ENCODE data around the gene PTPRJ. TPM values are rescaled to one million over a fixed set of nuclear protein-coding genes. Genes with fewer than 3 reads are reported as not detected.
"Not testable (repeated sequence)": the region's sequence is repeated elsewhere in the genome, so short reads cannot be mapped to it uniquely, and the experiment has no call there.

Gene PTPRJ
- total RNA-seq, 6 experiments from 2014 or later = 12.5 to 33.0 (median 19.8) TPM

- intact Hi-C loops (cut with DNase I) = no loop called here
Observed at GRCh38 chr11:48018528-48019216, 38.3 kb downstream of the PTPRJ start.

GRCh38 chr11:48019217-48019584 is 38.8 kb downstream of the PTPRJ start:
- ATAC-seq (peak in 3 of 4 donors; percentile 17 to 33 (median 24)), DNase-seq (no peak)
- TF ChIP-seq POLR2A (IDR thresholded peaks at IDR 0.05) (no peak), CTCF (IDR thresholded peaks at IDR 0.05) (no peak)

More at GRCh38 chr11:48018528-48019216, 38.3 kb downstream of the PTPRJ start:
- no peaks in the 10 kb centered on the region for H3K27me3 ChIP-seq
- TF ChIP-seq CTCF (IDR thresholded peaks at IDR 0.05) (no peak), POLR2A (IDR thresholded peaks at IDR 0.05) (no peak)
- DNase-seq (no peak), ATAC-seq (no peak)
- H3K4me1 ChIP-seq = peaks cover 0 to 11% (median 4%) of the 10 kb centered on the region in 4 donors
- no peak overlapping the region for H3K27ac ChIP-seq
- no peaks in the 10 kb centered on the region for H3K36me3 ChIP-seq
- 67% methylated on average over 4 of the region's 15 CpGs for WGBS (ENCODE audit: insufficient coverage, low coverage, low lambda C conversion rate, missing lambda C conversion rate)
- H3K9me3 ChIP-seq = no peaks in the 10 kb centered on the region
- no peak overlapping the region for H3K4me3 ChIP-seq

GRCh38 chr11:48019595-48019994 is 39.2 kb downstream of the PTPRJ start:
- WGBS (ENCODE audit: insufficient coverage, low coverage, low lambda C conversion rate, missing lambda C conversion rate) = 44% methylated on average over 8 of the region's 8 CpGs

More at GRCh38 chr11:48019217-48019584, 38.8 kb downstream of the PTPRJ start:
- Histone ChIP-seq H3K27me3 (no peaks in the 10 kb centered on the region), H3K4me3 (no peak overlapping the region), H3K4me1 (peaks cover 0 to 11% (median 2%) of the 10 kb centered on the region in 4 donors), H3K27ac (peak overlapping the region in 1 of 3 donors; percentile 13), H3K9me3 (no peaks in the 10 kb centered on the region), H3K36me3 (no peaks in the 10 kb centered on the region)
- intact Hi-C loops (cut with DNase I) = no loop called here
- 20% methylated on average over 2 of the region's 6 CpGs for WGBS (ENCODE audit: insufficient coverage, low coverage, low lambda C conversion rate, missing lambda C conversion rate)

GRCh38 chr11:48020092-48020755 is 39.9 kb downstream of the PTPRJ start:
- TF ChIP-seq POLR2A (IDR thresholded peaks at IDR 0.05) (no peak), CTCF (IDR thresholded peaks at IDR 0.05) (no peak)
- 66% methylated on average over 15 of the region's 17 CpGs for WGBS (ENCODE audit: insufficient coverage, low coverage, low lambda C conversion rate, missing lambda C conversion rate)
- Histone ChIP-seq H3K9me3 (no peaks in the 10 kb centered on the region), H3K27ac (peak overlapping the region in 2 of 3 donors; percentile 1 to 13), H3K36me3 (no peaks in the 10 kb centered on the region), H3K4me1 (peaks cover 0 to 11% (median 2%) of the 10 kb centered on the region in 4 donors), H3K4me3 (no peak overlapping the region), H3K27me3 (no peaks in the 10 kb centered on the region)
- ATAC-seq = peak; percentile 47 to 78 (median 58)
- DNase-seq = no peak
- intact Hi-C loops (cut with DNase I) = no loop called here

More at GRCh38 chr11:48019595-48019994, 39.2 kb downstream of the PTPRJ start:
- peak; percentile 21 to 69 (median 50) for ATAC-seq
- H3K4me3 ChIP-seq = no peak overlapping the region
- TF ChIP-seq POLR2A (IDR thresholded peaks at IDR 0.05) (no peak), CTCF (IDR thresholded peaks at IDR 0.05) (no peak)
- no peaks in the 10 kb centered on the region for H3K9me3 ChIP-seq
- DNase-seq = no peak
- H3K27me3 ChIP-seq = no peaks in the 10 kb centered on the region
- H3K27ac ChIP-seq = peak overlapping the region in 2 of 3 donors; percentile 1 to 13
- H3K4me1 ChIP-seq = peaks cover 0 to 11% (median 2%) of the 10 kb centered on the region in 4 donors
- intact Hi-C loops (cut with DNase I) = no loop called here
- H3K36me3 ChIP-seq = no peaks in the 10 kb centered on the region

GRCh38 chr11:48021201-48021820 is 41.0 kb downstream of the PTPRJ start:
- H3K27ac ChIP-seq; intact Hi-C loops (cut with DNase I); H3K9me3 ChIP-seq; ATAC-seq; H3K4me3 ChIP-seq; DNase-seq; H3K36me3 ChIP-seq; H3K27me3 ChIP-seq: not testable (repeated sequence)
- WGBS (ENCODE audit: insufficient coverage, low coverage, low lambda C conversion rate, missing lambda C conversion rate) = 95% methylated on average over 10 of the region's 10 CpGs
- peaks cover 0 to 11% (median 2%) of the 10 kb centered on the region in 4 donors for H3K4me1 ChIP-seq

All from right lobe of liver (tissue), 6 donors.